Neural progenitor cell (in vitro differentiated cells): Measurements from ENCODE around the gene RAC2.

Experiments
- EZH2 ChIP-seq: fragments of 200-600 bp; sonication (generic); IDR thresholded peaks from 2 replicates; pipeline ENCODE4 v1.6.1; 2017; ENCODE audit warnings: antibody characterized with exemption, mild to moderate bottlenecking, moderate library complexity
- EZH2phosphoT487 ChIP-seq: fragments of 200-600 bp; sonication (generic); IDR thresholded peaks from 2 replicates; pipeline ENCODE4 v1.6.1; 2017; ENCODE audit warnings: antibody characterized with exemption
- TF ChIP-seq, protein P1 (sequence below): fragments of 200-600 bp; sonication (generic); IDR thresholded peaks from 2 replicates; pipeline ENCODE4 v1.5.1; 2017; ENCODE audit warnings: antibody characterized with exemption, mild to moderate bottlenecking

DNA sequence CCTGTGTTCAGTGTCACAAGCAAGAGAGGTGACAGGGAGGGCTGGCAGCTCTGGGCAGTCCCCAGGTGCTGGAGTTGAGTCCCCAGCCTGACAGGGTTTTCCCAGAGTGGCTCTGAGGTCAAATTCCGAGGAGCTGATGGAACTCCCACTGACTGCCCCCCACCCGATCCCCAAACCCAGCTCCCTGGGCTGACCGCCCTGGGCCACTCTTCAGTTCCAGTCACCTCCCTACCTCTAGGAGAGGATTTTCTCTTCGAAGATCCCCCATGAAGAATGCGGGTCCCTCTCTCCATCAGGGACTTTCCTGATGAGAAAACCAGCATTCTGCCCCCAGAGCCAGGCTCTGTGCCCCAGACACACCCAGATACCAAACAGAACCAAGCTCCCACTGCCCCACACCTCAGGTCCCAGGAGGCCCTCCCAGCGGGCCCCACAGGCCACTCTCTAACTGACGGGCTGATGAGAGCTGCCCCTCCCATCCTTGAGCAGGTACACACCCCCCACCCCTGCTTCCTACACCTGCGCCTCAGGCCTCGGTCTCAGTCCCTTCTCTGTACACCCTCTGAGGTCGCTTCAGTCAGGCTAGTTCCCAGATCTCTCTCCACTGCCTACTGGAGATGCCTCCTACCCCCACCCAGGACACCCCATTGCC is 12.1 kb upstream of the RAC2 start:
- TF ChIP-seq, protein P1, sequence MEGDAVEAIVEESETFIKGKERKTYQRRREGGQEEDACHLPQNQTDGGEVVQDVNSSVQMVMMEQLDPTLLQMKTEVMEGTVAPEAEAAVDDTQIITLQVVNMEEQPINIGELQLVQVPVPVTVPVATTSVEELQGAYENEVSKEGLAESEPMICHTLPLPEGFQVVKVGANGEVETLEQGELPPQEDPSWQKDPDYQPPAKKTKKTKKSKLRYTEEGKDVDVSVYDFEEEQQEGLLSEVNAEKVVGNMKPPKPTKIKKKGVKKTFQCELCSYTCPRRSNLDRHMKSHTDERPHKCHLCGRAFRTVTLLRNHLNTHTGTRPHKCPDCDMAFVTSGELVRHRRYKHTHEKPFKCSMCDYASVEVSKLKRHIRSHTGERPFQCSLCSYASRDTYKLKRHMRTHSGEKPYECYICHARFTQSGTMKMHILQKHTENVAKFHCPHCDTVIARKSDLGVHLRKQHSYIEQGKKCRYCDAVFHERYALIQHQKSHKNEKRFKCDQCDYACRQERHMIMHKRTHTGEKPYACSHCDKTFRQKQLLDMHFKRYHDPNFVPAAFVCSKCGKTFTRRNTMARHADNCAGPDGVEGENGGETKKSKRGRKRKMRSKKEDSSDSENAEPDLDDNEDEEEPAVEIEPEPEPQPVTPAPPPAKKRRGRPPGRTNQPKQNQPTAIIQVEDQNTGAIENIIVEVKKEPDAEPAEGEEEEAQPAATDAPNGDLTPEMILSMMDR = no peak
- TF ChIP-seq EZH2phosphoT487 = no peak
- no peak for TF ChIP-seq EZH2
